Smooth muscle cell of the umbilical artery (primary cell): ENCODE data around the gene CCDC47. TPM values are rescaled to one million over a fixed set of nuclear protein-coding genes. Genes with fewer than 3 reads are reported as not detected.

Experiments used
- total RNA-seq: library from RNA; depleted of rRNA; stranded (reverse); fragments of >200 nt; gene quantifications from 2 replicates; pipeline ENCODE4 v1.2.3, GENCODE V29; 2014

CCDC47 gene
- total RNA-seq, result 87.6 and 102 TPM in 2 replicates

GRCh38 chr17:63773272-63774140 lies at the start of gene CCDC47:
Gene CCDC47 (minus strand): TSS chr17:63773597. CDS start chr17:63766175, 7,422 bp downstream.

GRCh38 chr17:63774141-63774968 lies 958 bp upstream of the CCDC47 start, which contains the start of gene DDX42:
Gene DDX42 (plus strand): TSS chr17:63774170. CDS start chr17:63787050, 12,880 bp downstream.

GRCh38 chr17:63741408-63742173 lies 31.8 kb downstream of the CCDC47 start, which contains the start of gene STRADA:
Gene STRADA (minus strand): TSS chr17:63741799. CDS start chr17:63728369, 13,430 bp downstream.

GRCh38 chr17:63699638-63700527 lies 73.5 kb downstream of the CCDC47 start, which contains the start of gene LIMD2:
Gene LIMD2 (minus strand): TSS chr17:63700125. CDS start chr17:63699298, 827 bp downstream.

Other genes starting within 250 kb of the CCDC47 start
- gene DCAF7, start 223.1 kb downstream of the CCDC47 start, total RNA-seq, result 14.3 and 23.9 TPM in 2 replicates
- gene TACO1, start 172.7 kb downstream of the CCDC47 start, total RNA-seq, result 12.5 and 17.2 TPM in 2 replicates
- gene MAP3K3, start 151.2 kb downstream of the CCDC47 start, total RNA-seq, result 27.6 and 39.1 TPM in 2 replicates
- 7.4 and 16.4 TPM in 2 replicates for gene LIMD2, start 73.5 kb downstream of the CCDC47 start, total RNA-seq
- 21.1 and 23.8 TPM in 2 replicates for gene STRADA, start 31.8 kb downstream of the CCDC47 start, total RNA-seq
- gene DDX42, start 573 bp upstream of the CCDC47 start, total RNA-seq, result 68.6 and 103 TPM in 2 replicates
- gene PSMC5, start 53.8 kb upstream of the CCDC47 start, total RNA-seq, result 45.4 and 62.9 TPM in 2 replicates
- gene FTSJ3, start 54.1 kb upstream of the CCDC47 start, total RNA-seq, result 57.6 and 65.3 TPM in 2 replicates
- 61.5 and 65.2 TPM in 2 replicates for gene SMARCD2, start 69.1 kb upstream of the CCDC47 start, total RNA-seq
- not detected in 2 replicates for gene CSH2, start 100.1 kb upstream of the CCDC47 start, total RNA-seq
- gene GH2, start 108.3 kb upstream of the CCDC47 start, total RNA-seq, result not detected in 2 replicates
- not detected in 2 replicates for gene CSH1, start 123.0 kb upstream of the CCDC47 start, total RNA-seq
- gene CSHL1, start 137.7 kb upstream of the CCDC47 start, total RNA-seq, result not detected in 2 replicates
- not detected in 2 replicates for gene GH1, start 145.2 kb upstream of the CCDC47 start, total RNA-seq
- gene CD79B, start 158.7 kb upstream of the CCDC47 start, total RNA-seq, result not detected in 2 replicates
- not detected in 2 replicates for gene SCN4A, start 199.3 kb upstream of the CCDC47 start, total RNA-seq
- gene PRR29, start 224.8 kb upstream of the CCDC47 start, total RNA-seq, result 0.18 and 1.2 TPM in 2 replicates
- 2.1 and 4.2 TPM in 2 replicates for gene ICAM2, start 247.0 kb upstream of the CCDC47 start, total RNA-seq